Measurements from ENCODE around the gene CYP19A1. TPM values are rescaled to one million over a fixed set of nuclear protein-coding genes. Genes with fewer than 3 reads are reported as not detected.

CYP19A1 gene
- polyA plus RNA-seq, 1 of the 3 experiments (the other 2 are of a cell fraction): 0.03 TPM

- TF ChIP-seq MEF2A (IDR thresholded peaks at IDR 0.05; ENCODE audit: borderline replicate concordance, low read depth) (no peak), NFIC (IDR thresholded peaks at IDR 0.05; ENCODE audit: borderline replicate concordance) (no peak), SMC3 (IDR thresholded peaks at IDR 0.05; ENCODE audit: low read depth, low read length) (no peak), PBX3 (IDR thresholded peaks at IDR 0.05) (no peak), FOSL2 (IDR thresholded peaks at IDR 0.05; ENCODE audit: borderline replicate concordance, low read depth) (no peak), ELF1 (IDR thresholded peaks at IDR 0.05) (no peak), JUND (IDR thresholded peaks at IDR 0.05) (no peak), EP300 (IDR thresholded peaks at IDR 0.05; ENCODE audit: borderline replicate concordance in 1 of 2, low read depth in 1 of 2, low read length in 1 of 2) (no peak), CHD2 (IDR thresholded peaks at IDR 0.05; ENCODE audit: low read length, partially characterized antibody) (no peak), NRF1 (IDR thresholded peaks at IDR 0.05; ENCODE audit: low read depth, low read length) (no peak), GABPA (IDR thresholded peaks at IDR 0.05; ENCODE audit: low read depth) (no peak), RFX5 (IDR thresholded peaks at IDR 0.05; ENCODE audit: low read length) (no peak), EZH2phosphoT487 (IDR thresholded peaks at IDR 0.05; ENCODE audit: borderline replicate concordance, low read depth) (no peak), MAX (IDR thresholded peaks at IDR 0.05; ENCODE audit: low read depth) (no peak), USF2 (IDR thresholded peaks at IDR 0.05; ENCODE audit: borderline replicate concordance, low read depth, low read length) (no peak), USF1 (IDR thresholded peaks at IDR 0.05; ENCODE audit: borderline replicate concordance, low read depth) (no peak), FOXM1 (IDR thresholded peaks at IDR 0.05; ENCODE audit: low read depth) (no peak), TEAD4 (IDR thresholded peaks at IDR 0.05; ENCODE audit: borderline replicate concordance, insufficient read depth) (no peak), TCF12 (IDR thresholded peaks at IDR 0.05) (no peak)
- Histone ChIP-seq H3K4me1 (ENCODE audit: control insufficient read depth in 1 of 2, insufficient read depth in 2 of 2, low read depth in 1 of 2, low read length in 1 of 2) (no peaks in the 10 kb centered on the region), H3K9me2 (no peaks in the 10 kb centered on the region), H3K27me3 (ENCODE audit: insufficient read depth) (no peaks in the 10 kb centered on the region), H3K27ac (ENCODE audit: low read depth in 2 of 2, low read length in 1 of 2) (no peak overlapping the region), H3K36me3 (replicated peaks in 1 of 2; ENCODE audit: control insufficient read depth in 1 of 2, insufficient read depth in 2 of 2, low read length in 1 of 2) (no peaks in the 10 kb centered on the region), H3F3A (replicated peaks; ENCODE audit: insufficient read depth) (no peaks in the 10 kb centered on the region), H3K79me2 (ENCODE audit: insufficient read depth) (no peaks in the 10 kb centered on the region), H3K9ac (no peak overlapping the region), H3K4me3 (ENCODE audit: low read depth in 2 of 2, low read length in 1 of 2) (no peak overlapping the region), H3K9me3 (no peaks in the 10 kb centered on the region), H4K20me1 (ENCODE audit: insufficient read depth) (no peaks in the 10 kb centered on the region), H3K4me2 (no peak overlapping the region), H2AFZ (ENCODE audit: low read depth) (no peak overlapping the region)
- 46% methylated on average over 7 of the region's 7 CpGs for WGBS (ENCODE audit: low lambda C conversion rate)
- ChIA-PET POLR2A (no interaction called here), CTCF (interaction anchor here (1.1 to 1.2 kb wide), 3 partner anchors 12 to 81 kb away, joined by 3 to 4 read pairs (median 4); no protein-coding TSS in a partner anchor)
- no peak for DNase-seq
Measured at GRCh38 chr15:51318382-51319150, 19.8 kb downstream of the CYP19A1 start.

Measured in SK-N-SH (cell line).